ENCODE measurements around the gene BICD1.

Gene BICD1

GRCh38 chr12:32418903-32419519, 312.4 kb downstream of the BICD1 start:
- DNase-seq: no peak

- DNase-seq: peak; percentile 88
Observed at GRCh38 chr12:32419520-32419960, 312.9 kb downstream of the BICD1 start.

- DNase-seq: no peak
Observed at GRCh38 chr12:32420356-32420755, 313.7 kb downstream of the BICD1 start.

- peak; percentile 40 for DNase-seq
Observed at GRCh38 chr12:32423559-32423958, 316.9 kb downstream of the BICD1 start.

- DNase-seq: no peak
Observed at GRCh38 chr12:32431025-32431424, 324.4 kb downstream of the BICD1 start.
